ENCODE results near the gene INSR.
A peak's percentile ranks its signal among the peaks of the same experiment; 100 is the strongest.
"Not testable (repeated sequence)": the region's sequence is repeated elsewhere in the genome, so short reads cannot be mapped to it uniquely, and the experiment has no call there.

Gene INSR

DNA sequence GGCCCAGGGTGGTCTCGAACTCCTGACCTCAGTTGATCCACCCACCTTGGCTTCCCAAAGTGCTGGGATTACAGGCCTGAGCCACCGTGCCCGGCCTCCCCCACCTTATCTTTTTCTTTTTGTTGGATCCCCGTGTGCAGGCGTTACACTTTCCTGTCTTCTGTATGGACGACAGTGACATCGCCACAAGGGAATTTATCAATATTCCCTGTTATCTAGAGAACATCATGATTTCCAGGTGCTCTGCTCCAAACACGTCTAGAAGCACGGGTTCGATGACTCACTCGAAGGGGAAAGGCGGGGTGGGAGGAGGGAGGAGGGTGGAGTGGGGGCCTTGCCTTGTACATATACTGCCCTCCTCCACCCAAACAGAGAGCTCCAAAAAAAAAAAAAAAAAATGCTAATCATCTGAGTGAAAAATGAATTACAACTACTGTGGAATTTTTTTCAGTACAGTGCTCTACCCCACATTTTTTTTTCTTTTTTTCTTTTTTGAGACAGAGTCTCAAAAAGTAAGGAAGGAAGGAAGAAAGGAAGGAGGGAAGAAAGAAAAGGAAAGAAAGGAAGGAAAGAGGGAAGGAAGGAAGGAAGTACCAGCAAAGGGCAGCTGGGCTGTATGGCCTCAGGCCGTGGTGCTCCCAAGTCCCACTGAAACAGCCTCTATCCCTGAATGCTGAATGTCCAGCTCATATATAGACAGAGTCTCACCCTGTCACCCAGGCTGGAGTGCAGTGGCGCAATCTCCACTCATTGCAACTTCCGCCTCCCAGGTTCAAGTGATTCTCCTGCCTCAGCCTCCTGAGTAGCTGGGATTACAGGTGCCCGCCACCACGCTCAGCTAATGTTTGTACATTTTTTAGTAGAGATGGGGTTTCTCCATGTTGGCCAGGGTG is 36.8 kb downstream of the INSR start:
- DNase-seq, result no peak

DNA sequence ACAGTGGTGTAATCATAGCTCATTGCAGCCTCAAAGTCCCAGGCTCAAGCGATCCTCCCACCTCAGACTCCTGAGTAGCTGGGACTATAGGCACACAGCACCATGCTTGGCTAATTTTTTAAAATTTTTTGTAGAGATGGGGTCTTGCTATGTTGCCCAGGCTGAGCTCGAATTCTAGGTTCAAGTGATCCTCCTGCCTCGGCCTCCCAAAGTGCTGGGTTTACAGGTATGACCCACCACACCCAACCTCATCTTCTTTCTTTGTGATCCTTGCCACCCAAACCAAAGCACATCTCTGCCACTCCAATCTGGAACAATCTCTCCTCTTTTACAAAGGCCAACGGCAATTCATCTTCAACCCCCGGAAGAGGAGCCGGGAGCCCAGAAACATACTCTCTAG is 38.6 kb downstream of the INSR start:
- DNase-seq, result no peak

DNA sequence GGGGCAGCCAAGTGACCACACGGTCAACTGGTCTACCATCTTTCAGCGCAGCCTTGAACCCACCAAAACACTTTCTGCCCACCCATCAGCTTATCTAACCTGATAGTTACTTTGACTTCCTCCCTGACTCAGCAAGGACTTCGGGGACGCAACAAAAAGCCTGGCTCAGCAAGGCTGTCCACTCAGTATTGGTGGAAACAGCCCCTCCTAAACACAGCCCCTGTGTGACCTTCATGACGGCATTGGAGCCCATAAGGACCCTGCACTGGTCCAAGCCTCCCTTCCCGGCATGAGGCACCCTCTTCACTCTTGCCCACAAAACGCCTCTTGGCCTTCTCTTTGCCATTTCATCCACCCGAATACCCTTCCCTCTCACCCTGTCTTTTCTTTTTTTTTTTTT is 39.1 kb downstream of the INSR start:
- no peak for DNase-seq

DNA sequence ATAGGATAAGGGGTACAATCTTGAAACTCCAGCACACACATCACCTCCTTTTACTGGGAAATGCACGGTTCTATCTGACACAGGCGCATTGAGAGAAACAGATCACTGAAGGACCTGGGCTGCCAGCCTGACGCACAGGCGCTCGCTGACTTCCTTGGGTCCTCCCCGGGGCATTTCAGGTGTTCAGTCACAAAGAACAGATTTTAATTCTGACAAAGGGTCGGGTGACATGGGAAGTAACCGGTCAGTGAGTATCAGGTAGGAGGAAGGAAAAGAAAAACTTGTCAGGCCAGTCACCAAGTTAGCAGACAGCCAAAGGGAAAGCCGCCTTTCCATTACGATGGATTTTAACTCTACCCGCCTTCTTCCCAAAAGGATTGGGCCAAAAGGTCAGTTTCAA is 39.6 kb downstream of the INSR start:
- DNase-seq, result no peak

DNA sequence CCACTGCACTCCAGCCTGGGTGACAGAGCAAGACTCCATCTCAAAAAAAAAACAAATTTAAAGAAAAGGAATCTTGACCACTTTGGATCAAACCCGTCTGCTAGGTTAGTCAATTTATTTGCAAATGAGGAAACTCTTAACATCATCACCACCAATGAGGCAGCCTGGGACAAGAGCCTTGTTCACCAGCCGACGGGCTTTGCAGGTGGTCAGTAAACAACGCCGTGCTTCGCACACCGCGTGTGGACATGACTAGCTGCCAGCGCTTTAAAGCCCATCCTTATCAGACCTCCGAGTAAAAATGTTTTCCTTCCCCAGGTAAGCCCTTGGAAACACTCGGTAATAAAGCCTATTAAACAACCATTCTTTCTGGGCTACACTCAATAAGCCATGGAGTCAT is 41.9 kb downstream of the INSR start:
- no peak for DNase-seq

DNA sequence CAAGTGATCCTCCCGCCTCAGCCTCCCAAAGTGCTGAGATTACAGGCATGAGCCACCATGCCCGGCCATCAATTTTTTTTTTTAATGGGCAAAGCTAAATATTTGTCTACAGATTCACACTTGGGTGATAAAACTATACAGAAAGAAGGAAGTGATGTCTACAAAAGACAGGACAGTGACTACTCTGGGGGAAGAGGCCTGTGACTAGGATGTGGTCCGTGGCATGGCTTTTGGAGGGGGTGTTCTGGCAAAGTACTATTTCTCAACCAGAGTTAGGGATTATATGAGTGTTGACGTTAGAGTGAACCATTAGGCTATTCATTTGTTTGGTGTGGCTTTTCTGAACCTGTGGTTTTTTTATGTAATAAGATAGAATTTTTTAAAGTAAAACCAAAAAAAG is 42.7 kb downstream of the INSR start:
- DNase-seq, result no peak

DNA sequence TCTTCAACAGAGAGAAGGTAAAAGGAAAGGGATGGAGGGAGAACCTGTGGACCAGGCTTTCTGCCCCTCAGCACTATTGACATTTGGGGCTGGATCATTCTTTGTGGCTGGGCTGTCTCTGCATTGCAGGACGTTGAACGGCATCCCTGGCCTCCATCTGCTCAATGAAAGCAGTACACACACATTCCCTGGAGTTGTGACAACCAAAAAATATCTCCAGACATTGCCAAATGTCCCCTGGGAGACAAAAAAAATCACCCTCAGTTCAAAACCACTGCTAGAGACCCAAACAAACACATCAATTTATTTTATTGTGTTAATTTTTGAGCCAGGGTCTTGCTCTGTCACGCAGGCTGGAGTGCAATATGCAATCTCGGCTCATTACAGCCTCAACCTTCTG is 43.3 kb downstream of the INSR start:
- DNase-seq, result no peak

DNA sequence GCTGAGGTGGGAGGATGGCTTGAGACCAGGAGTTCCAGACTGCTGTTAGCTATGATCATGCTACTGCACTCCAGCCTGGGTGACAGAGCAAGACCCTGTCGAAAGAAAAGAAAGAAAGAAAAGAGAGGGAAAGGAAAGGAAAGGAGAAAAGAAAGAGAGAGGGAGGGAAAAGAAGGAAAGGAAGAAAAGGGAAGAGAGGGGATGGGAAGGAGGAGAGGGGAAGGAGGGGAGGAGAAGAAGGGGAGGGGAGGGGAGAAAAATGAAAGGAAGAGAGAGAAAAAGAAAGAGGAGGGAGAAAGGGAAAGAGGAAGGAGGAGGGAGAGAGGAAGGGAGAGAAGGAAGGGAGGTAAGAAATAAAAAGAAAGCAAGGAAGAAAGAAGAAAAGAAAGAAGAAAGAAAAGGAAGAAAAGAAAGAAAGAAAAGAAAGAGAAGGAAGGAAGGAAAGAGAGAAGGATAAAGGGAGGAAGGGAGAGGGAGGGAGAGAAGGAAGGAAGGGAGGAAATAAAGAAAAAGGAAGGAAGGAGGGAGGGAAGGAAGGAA is 44.1 kb downstream of the INSR start:
- DNase-seq, result no peak

DNA sequence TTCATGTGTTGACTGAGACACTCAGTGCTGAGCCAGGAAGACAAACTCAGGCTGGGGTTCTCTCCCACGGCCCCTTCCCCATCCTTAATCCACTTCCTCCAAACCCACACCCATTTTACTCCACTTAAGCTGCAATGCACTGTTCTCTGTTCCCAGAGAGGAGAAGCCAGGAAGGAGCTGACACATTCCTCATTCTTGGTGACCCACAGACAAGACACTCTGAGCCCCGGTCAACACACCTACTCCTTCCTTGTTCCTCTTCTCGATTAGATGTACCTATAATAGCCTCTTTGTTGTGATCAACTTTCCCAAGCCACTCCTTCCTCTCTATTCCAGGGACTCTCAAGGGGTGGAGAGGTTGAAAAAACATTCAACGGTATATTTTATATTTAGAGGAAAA is 47.1 kb downstream of the INSR start:
- DNase-seq, result no peak

DNA sequence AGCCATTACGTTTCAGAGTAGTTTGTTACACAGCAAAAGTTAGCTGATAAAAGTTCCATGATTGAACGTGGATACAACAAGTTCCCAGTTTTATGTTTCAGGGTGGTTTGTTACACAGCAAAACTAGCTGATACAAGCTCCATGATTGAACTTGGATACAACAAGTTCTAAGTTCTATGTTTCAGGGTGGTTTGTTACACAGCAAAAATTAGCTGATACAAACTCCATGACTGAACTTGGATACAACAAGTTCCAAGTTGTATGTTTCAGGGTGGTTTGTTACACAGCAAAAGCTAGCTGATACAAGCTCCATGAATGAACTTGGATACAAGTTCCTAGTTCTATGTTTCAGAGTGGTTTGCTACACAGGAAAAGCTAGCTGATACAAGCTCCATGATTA is 47.6 kb downstream of the INSR start:
- DNase-seq, result no peak

DNA sequence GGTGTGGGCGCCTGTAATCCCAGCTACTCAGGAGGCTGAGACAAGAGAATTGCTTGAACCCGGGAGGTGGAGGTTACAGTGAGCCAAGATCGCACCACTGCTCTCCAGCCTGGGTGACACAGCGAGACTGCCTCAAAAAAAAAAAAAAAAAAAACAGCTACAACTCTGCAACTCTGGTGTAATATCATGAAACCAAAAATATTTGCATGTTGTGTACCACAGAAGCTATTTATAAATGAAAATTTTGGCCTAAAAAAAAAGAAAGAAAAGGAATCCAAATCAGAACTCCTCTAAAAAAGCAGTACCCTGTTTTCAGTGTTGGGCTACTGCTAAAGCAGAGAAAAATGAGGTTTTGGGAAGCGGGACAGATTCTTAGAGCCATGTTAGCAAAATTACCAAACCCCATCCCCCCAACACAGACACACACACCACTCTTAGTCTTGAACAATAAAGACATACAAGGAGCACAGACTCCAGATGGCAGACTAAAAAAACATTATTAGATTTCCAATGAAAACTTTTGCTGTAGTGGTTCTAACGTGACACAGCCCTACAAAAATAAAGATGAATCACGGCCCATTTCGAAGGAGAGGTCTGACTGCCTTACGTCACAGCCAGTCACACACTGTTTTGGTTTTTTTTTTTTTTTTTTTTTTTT is 51.5 kb downstream of the INSR start:
- no peak for DNase-seq

DNA sequence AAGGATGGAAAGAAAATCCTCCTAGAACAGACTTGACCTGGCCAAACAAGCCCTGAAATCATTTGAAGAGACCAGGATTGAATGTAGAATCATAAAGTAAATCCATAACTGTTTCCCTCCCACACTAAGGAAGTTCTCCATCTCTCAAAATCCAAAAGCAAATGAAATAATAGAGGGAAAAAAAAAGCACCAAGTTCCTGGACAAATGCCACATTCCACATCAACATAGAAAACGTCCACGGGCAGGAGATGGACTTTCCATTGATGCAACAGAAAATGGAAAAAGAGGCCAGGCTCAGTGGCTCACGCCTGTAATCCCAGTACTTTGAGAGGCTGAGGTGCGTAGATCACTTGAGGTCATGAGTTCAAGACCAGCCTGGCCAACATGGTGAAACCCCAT is 56.2 kb downstream of the INSR start:
- DNase-seq, result no peak

DNA sequence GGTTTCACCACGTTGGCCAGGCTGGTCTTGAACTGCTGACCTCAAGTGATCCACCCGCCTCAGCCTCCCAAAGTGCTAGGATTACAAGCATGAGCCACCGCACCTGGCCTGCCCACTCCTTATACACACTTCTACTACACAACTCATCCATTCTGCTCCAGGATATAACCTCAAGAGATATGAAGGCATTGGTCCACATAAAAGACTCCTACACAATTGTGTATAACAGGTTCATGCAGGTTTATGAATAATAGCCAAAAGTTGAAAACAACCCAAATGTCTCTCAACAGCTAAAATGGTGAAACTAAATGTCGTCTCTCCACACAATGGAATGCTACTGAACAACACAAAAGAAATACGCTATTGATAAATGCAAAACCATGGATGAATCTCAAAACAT is 58.1 kb downstream of the INSR start:
- DNase-seq, result no peak

DNA sequence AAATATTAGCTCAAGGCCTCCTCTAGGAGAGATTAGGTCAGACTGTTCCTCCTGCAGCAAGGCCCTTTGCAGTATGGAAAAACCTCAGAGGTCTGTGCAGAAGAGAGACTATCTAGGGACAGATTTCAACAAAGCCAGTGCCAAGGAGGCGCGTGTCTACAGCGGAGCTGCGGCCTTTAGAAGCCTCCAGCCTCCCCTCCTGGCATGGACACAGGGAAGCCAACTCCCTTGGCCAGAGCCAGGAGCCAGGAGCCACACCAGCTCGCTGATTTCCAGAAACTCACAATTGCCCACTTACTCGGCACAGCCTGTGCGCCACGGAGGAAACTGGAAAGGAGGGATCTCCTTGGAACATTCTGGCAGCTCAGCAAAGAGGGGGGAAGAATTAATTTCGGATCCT is 63.4 kb downstream of the INSR start:
- DNase-seq, result no peak

DNA sequence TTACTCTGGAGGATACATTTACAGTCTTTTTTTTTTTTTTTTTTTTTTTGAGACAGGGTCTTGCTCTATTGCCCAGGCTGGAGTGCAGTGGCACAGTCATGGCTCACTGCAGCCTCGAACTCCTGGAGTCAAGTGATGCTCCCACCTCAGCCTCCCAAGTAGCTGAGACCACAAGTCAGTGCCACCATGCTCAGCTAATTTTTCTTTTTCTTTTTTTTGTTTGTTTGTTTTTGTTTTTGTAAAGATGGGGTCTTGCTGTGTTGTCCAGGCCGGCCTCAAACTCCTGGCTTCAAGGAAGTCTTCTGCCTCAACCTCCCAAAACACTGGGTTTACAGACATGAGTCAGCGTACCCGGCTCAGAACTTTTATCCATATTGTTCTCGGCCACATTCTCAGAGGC is 64.5 kb downstream of the INSR start:
- no peak for DNase-seq

DNA sequence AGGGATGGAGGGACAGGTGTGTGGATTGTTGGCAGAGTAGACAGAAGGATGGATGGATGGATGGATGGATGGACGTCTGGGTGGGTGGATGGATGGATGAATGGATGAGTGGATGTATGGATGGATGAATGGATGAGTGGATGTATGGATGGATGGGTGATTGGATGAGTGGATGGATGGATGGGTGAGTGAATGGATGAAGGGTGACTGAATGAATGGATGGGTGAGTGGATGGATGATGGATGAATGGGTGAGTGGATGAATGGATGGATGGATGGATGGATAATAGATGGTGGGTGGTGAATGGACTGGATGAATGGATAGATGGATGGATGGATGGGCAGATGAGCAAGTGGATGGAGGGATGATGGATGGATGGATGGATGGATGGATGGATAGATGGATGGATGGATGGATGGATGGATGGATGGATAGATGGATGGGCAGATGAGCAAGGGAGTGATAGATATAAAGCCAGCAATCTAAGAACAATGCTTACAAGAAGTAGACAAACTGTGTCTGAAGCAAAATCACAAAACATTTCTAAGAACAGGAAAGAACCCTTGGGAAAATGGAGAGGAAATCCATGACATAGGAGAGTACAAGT is 65.2 kb downstream of the INSR start:
- DNase-seq, result no peak

DNA sequence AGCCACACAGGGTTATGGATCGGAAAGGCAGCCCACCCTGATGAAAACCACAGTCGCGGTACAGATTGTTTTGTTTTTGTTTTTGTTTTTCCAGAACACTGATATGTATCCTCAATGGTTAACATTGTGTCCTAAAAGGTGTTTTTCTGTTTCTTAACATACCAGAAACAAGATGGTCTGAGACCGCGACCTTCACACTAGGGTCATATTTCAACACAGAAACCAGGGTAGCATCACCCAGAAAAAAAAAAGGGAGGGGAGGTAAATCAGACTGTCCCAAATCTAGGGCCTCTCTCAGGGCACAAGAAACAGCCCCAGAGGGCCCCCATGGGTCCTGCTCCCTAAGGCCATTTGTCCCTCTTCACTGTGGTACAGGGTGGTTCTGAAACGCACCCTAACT is 66.5 kb downstream of the INSR start:
- no peak for DNase-seq

DNA sequence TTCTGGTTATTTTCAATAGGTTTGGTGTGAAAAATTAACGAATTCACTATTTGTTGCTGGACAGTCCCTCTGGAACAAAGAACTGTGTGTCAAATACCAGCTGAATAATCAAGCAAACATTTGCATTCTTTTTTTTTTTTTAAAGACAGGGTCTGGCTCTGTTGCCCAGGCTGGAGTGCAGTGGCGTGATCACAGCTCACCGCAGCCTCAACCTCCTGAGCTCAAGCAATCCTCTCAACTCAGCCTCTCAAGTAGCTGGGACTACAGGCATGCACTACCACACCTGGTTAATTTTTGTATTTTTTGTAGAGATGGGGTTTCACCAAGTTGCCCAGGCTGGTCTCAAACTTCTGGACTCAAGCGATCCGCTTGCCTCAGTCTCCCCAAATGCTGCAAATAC is 67.1 kb downstream of the INSR start:
- DNase-seq, result not testable (repeated sequence)

DNA sequence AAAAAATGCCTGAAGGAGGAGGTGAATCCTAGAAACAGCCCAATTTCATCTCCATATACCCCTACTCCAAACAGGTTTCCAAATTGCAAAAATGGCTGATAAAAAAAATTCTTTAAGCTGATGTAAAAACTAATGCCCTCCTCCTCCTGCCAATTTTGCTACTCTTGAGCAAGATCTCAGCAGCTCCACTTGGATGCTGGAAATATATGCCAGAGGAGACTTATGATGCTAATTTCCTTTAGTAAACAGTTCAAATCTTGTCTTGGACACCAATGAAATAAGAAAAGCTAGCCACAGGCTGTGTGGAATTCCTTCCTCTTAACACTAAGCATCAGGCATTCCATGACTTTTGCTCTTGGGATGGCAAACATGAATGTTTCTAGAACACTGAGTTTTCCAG is 67.5 kb downstream of the INSR start:
- DNase-seq, result no peak

DNA sequence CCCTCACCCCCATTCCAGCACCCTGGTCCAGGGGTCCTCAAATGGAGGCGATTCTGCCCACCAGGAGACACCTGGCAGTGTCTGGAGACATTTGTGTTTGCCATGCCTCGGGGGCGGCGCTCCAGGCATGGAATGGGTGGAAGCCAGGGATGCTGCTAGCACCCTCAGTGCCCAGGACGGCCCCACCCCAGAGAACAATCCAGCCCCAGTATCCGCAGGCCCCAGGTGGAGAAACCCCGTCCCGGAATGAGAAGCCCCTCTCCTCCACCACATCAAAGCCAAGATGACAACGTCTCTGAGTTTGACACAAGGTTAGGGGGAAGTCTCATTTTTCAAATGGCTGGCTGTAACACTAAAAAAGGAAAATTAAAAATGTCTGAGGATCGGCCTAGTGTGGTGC is 68.5 kb downstream of the INSR start:
- no peak for DNase-seq

DNA sequence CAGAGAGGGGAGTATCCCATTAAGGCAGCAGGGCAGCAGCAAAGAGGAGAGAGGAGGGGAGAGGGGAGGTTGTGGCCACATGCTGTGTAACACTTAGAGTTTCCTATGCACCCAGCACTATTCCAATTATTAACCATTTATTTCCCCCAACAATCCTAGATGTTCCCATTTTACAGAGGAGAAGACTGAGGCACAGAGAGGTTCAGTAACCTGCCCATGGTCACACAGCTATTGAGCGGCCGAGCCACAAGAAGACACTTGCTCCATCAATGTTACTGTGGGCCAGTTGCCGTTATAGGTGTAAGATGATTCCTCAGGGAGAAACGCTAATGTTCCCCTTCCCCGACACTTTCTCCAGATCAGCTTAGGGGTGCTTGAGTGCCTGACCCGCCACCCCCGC is 69.2 kb downstream of the INSR start:
- DNase-seq, result no peak

DNA sequence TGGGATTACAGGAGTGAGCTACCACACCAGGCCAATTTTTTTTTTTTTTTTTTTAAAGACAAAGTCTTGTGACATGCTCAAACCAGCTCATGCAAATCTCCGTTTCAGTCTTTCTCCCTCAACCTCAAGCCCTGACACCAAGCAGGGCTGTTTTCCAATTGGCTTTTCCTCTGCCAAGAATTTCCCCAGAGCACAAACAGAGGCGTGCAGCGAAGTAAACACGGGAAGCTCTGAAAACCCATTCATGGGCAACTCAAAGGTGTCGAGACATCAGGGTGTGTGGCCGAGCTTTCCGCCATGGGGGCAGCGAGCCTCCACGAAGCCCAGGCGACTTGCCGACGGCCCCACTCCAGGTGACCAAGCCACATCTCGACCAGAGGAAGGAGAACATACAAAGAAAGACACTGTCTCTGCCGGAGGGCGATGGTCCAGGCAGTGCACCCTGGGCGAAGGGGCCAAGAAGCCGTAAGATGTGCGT is 70.0 kb downstream of the INSR start:
- DNase-seq, result peak; percentile 70

DNA sequence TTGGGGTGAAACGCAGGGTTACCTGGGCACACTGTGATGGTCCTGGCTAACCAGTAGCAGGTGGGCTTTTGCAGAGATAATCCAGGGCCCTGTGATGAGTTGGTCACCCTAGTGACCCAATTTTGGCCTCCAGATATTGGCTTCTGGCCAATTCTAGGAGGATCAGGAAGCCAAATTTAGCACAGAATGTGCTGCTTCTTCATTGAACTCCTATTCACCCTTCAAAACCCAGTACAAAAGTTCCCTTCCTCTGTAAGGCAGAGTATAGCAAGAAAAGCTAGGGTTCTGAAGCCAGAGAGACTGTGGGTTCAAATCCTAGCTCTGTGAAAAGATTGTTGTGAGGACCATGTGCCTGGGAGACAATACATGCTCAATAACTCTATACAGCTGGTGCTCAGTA is 70.8 kb downstream of the INSR start:
- DNase-seq, result no peak

DNA sequence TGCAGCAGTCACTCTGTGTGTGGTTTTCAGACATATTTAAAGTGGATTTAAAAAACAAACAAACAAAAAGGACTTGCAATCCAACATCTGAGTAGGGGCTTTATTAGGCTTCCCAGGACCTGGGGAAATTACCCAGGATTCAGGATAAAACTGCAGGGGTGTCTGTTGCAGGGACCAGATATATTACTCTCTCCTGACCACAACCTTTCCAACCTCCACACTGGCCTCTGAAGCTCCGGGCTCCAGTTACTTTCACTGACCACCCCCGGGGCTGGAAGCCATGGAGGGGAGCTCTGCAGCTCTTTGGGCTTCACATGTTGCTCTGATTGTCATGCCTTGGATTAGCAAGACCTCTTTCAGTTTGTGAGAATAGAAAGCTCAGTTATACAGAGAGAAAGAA is 75.2 kb downstream of the INSR start:
- DNase-seq, result no peak

Data from NCI-H1092 (cell line).